Transverse colon (tissue), 3 donors: ENCODE data around the gene TMEM59L.

Experiments
- CTCF ChIP-seq, 5 experiments: fragments of 200-600 bp in 3 of 5; fragments of 450-650 bp in 2 of 5; sonication (generic) in 3 of 5; IDR thresholded peaks; 1 replicate in 2 of 5; 2 replicates in 3 of 5; pipeline ENCODE4 v1.5.1; 2016 to 2017; ENCODE audit warnings: antibody characterized with exemption in 5 of 5, inconsistent platforms in 3 of 5, mild to moderate bottlenecking in 2 of 5, moderate library complexity in 1 of 5
- EP300 ChIP-seq: sonication (generic); formaldehyde crosslinking; IDR thresholded peaks from one replicate; pipeline ENCODE4 v1.6.1; 2017; ENCODE audit warnings: antibody characterized with exemption, low read depth

- TF ChIP-seq CTCF (IDR thresholded peaks at IDR 0.05) (no peak), EP300 (no peak)
Measured at GRCh38 chr19:18645035-18645511, 32.4 kb downstream of the TMEM59L start.
